Fibroblast of the aortic adventitia (primary cell): Measurements from ENCODE around the gene NREP. TPM values are rescaled to one million over a fixed set of nuclear protein-coding genes. Genes with fewer than 3 reads are reported as not detected.

Experiments used
- DNase-seq: peaks from one replicate; pipeline ENCODE4 v3.0.0-alpha.2; 2010; ENCODE audit warnings: low read depth
- H3K4me3 ChIP-seq: 2 replicates; pipeline ENCODE4 v1.5.1; 2011; ENCODE audit warnings: low read depth, mild to moderate bottlenecking, control low read depth, low read length, moderate library complexity
- total RNA-seq: library from RNA; depleted of rRNA; stranded (reverse); fragments of >200 nt; gene quantifications from 2 replicates; pipeline ENCODE4 v1.2.3, GENCODE V29; 2012; ENCODE audit warnings: low replicate concordance
- TF ChIP-seq, protein P1 (sequence below): IDR thresholded peaks from 2 replicates; pipeline ENCODE4 v1.5.1; 2011; ENCODE audit warnings: mild to moderate bottlenecking, low read length, control low read depth, inconsistent platforms; ENCODE audit not compliant: insufficient read depth

NREP gene
- total RNA-seq, 1 donor = 102 TPM

DNA sequence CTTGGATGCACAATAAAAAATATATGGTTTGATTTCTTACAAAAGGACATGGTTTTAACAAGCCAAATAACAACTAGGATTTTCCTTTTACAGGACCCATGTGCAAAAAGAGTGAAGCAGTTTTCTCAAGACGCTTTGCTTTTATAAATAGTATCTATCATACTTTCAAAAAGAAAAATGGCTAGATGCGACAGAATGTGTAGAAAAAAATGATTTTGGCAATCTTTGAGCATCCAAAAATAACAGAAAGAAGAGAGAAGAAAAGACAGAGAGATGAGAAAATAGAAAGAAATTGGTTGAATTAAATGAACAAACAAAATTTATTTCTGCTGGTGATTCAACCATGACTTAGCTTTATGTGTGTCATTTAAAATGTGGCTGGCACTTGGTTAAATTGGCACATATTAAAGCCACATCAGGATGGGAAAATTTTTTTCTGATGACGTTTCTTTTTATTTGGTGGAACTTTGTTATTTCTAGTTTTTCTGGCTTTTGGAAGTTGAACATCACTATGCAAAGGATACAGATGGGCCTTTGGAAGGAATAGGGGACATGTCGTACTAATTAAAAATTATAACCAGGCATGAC is 35.6 kb upstream of the NREP start:
- no peak overlapping the region for H3K4me3 ChIP-seq
- TF ChIP-seq, protein P1, sequence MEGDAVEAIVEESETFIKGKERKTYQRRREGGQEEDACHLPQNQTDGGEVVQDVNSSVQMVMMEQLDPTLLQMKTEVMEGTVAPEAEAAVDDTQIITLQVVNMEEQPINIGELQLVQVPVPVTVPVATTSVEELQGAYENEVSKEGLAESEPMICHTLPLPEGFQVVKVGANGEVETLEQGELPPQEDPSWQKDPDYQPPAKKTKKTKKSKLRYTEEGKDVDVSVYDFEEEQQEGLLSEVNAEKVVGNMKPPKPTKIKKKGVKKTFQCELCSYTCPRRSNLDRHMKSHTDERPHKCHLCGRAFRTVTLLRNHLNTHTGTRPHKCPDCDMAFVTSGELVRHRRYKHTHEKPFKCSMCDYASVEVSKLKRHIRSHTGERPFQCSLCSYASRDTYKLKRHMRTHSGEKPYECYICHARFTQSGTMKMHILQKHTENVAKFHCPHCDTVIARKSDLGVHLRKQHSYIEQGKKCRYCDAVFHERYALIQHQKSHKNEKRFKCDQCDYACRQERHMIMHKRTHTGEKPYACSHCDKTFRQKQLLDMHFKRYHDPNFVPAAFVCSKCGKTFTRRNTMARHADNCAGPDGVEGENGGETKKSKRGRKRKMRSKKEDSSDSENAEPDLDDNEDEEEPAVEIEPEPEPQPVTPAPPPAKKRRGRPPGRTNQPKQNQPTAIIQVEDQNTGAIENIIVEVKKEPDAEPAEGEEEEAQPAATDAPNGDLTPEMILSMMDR = no peak
- DNase-seq = peak; percentile 47

DNA sequence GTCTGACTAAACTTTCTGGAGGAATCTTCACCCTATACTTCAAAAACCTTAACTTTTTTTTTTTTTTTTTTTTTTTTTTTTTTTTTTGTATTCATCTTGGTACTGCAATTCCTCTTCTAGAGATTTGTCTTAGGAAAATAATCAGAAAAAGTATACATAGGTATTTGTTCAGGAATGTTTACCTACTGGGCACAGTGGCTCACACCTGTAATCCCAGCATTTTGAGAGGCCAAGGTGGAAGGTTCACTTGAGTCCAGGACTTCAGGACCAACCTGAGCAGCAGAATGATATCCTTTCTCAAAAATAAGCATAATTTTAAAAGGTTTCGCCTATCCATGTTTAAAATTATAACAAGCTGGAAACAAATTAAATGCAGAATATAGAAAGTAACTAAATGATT is 33.3 kb upstream of the NREP start:
- H3K4me3 ChIP-seq = no peak overlapping the region
- DNase-seq = no peak
- TF ChIP-seq, protein P1 = no peak

DNA sequence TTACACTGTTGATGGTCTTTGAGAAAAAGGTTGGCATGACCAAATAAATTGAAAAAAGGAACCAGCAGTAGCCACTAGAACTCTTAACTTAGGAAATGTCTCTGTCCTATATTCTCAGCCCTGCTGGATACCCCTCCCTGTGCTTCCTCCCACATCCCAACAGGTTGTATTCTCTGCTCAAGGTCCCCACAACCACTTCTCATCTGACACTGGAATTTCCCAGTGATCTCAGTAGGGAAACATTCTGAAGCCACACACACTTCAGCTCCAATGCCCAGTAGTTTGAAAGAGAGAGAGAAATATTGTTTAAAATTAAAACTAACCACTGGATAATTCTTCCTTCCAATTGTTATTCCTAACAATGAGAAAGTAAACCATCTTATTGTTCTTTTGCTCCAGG is 30.0 kb upstream of the NREP start:
- DNase-seq = no peak
- H3K4me3 ChIP-seq = no peak overlapping the region
- TF ChIP-seq, protein P1 = no peak

DNA sequence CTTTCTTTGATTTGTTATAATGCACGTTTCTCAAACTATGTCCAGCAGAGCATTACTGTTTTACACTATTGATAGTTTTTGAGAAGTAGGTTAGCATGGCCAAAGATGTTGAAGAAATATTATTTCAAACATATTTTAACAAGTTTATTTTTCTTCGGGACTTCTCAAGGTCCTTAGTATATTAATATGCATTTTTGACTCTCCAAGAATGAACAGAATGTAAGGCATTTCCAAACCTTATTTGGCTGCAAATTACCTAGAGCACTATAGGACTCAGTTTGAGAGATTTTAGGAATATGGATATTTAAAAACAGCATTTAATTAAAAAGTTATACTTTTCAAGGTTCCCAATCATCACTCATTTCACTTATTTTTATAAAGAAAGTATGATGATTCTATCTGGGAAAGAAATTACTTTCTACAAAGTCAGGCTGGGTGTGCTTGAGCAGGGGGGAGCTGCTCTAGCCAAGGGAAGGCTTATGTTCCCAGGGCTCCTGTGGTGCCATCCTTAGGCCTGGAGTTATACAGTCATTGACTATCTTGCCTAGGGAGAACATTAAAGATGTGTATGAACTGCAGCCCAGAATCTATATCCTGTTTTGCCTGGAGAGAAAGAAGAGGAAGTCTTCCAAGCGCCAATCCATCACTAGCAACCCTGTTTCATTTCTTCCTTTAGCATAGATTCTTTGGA is 27.6 kb upstream of the NREP start:
- TF ChIP-seq, protein P1 = no peak
- no peak overlapping the region for H3K4me3 ChIP-seq
- DNase-seq = no peak

DNA sequence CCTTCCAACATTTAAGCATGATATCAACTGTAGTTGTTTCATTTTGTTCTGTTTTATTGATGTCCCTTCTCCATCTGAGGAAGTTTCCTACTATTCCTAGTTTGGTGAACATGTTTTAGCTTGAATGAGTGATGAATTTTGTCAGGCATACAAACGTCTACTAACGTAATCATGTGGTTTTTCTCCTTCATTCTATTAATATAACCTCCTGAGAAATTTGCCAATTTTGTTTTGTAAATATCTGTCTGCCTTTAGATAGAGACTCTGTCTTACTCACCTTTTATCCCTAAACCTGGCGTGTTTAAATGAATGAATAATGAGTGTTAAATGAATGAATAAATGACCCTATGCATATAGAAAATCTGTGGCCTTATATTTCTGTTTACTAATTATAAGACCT is 26.5 kb upstream of the NREP start:
- no peak overlapping the region for H3K4me3 ChIP-seq
- TF ChIP-seq, protein P1 = no peak
- no peak for DNase-seq

DNA sequence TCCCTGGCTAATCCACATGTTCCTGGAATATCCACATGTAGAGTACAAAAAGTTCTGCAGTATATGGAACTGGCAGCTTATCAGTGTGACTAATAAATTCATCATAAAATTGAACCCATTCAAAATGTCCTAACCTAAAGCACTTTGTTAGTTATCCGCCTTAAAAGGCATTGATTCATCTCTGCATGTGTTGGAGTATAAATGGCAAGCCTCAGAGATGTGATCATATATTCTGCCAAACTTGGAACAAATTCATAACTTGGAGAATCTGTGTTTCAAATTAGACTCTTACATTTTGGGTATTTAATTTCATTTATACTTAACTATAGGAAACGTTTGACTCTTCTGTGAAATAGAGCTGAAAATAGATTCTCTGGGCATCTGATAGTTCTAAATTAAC is 25.2 kb upstream of the NREP start:
- H3K4me3 ChIP-seq = no peak overlapping the region
- TF ChIP-seq, protein P1 = no peak
- peak; percentile 35 for DNase-seq
